NCI-H526 treated with DMSO at 0.1 percent for 48 hours (cell line): Measurements from ENCODE around the gene PGS1.

ENCODE experiments used
- DNase-seq: peaks from one replicate; lab custom pipeline; 2025; lab: John Stamatoyannopoulos, UW

The PGS1 gene

DNA sequence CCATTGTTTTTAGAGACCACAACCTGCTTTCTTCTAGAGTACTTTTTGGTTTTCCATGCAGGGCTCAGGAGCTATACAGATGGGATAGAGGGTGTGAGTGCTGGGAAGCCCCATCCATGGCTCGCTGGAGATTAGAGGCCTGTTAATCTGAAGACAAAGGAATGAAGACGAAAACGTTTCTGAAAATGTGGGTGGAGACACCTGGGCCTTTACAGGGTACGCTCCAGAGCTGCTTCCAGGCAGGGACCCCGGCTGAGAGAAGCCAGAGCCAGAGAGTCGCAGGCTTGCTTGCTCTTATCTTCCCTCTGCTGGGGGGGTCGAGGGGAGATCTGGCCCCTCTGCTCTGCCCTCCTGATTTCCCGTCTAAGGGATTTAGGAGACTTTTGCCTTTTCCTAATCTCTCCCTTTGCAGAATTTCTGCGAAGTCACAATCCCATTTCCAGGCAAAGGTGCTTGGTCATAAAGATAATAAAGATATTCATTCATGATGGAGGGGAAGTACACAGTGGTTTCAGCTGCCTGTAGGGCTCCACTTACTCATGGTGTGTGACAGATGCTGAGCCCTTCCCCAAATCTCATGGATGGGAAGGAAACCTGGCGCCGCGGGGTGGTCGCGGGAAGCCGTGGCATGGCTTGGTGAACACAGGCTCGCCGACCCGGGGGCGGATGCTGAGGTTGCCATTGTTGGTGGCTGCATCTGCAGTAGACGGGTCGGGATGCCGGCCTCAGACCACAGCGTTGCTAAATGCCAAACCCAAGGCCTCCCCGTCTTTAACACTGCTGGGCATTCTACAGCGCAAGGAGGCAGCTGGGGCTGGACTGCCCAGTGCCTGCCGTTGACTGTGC lies 13.8 kb upstream of the PGS1 start:
- DNase-seq: no peak

DNA sequence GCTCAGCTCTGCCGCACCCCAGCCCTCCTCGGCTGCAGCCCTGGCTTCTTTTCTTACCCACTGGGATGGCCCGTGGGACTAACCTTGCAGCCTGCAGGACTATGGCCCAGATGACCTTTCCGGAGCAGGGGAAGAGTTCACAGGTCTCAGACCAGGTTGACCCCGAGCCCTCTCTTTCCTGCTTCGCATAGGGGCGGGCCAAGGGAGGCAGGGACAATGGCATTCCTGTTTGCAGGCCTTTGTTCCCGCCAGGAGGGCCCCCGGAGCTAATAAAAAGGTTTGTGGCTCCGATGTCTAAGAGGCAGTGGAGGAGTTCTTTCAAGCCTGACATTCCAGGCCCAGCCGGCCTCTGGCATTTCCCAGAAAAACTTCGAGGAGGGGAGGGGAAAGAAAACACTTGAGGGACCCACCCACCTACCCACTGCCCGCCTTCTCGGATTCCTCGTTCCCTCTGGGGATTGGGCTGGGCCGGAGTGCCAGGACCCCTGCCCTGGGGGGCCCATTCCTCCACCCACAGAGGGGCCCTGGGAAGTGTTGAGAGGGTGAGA lies 12.8 kb upstream of the PGS1 start:
- no peak for DNase-seq

DNA sequence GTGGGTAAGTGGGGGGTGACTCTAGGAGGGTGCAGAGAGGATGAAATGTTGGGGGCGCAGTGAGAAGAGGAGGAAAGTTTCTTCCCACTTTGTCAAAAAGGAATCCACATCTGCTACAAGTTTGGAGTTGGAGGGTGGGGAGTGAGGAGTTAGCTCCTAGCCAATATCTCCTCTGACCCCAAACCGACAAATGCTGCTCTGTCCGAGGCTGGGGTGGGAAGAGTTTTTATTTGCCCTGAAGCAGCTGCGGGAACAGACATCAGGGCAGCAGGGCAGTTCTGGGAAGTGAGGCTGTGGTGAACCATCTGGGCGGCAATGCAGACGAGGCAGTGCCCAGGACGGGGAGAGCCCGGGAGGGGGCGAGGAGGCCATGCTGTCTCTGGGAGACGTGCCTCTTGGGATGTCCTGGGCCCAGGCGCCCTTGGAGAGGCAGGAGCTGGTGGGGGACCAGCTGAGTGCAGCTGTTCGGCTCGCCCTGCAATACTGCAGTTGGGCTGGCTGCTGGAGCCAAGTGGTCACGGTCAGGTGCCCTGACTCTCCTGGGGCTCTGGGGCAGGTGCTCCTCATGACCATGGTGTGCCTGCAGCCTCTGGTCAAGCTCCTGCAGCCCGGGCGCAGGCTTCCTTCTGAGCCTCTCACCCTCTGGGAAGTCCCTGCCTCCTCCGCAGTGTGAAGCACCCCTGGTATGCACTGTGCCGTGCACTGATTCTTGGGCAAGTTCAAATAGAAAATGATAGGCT lies 12.2 kb upstream of the PGS1 start:
- DNase-seq: no peak

DNA sequence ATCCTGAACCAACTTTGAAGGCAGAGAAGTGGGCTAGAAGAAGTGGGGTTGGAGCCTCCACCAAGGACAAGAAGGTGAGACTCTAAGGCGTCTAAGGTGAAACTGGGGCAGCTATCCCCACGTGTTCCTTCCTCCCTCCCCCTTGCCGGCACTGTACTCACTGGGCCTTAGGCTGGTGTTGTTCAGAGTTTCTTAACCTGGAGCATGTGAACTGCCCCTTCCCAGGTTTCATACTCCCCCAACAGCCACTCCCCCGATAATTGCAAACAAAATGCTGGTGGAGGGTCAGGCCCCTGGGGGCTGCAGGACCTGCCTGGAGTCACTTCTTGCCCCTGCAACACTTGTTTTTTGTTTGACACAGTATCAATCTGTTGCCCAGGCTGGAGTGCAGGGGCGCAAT lies 11.3 kb upstream of the PGS1 start:
- no peak for DNase-seq

DNA sequence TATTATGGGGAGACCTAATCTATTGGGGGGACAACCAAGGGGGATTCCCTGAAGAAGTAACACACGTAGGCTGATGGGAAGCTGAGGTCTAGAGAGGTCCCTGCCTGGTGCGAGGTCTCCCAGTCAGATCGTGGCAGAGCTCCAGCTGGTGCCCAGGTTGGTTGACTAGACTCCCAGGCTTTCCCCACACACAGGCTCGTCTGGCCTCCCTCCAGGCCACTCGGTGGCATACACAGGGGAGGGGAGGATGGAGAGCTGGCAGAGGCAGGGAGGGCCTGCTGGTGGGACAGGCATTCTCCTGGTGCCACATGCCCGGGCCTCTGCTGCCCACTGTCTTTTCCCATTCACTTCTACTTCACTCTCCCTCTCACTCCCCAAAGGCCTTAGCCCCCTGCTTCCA lies 10.1 kb upstream of the PGS1 start:
- no peak for DNase-seq

DNA sequence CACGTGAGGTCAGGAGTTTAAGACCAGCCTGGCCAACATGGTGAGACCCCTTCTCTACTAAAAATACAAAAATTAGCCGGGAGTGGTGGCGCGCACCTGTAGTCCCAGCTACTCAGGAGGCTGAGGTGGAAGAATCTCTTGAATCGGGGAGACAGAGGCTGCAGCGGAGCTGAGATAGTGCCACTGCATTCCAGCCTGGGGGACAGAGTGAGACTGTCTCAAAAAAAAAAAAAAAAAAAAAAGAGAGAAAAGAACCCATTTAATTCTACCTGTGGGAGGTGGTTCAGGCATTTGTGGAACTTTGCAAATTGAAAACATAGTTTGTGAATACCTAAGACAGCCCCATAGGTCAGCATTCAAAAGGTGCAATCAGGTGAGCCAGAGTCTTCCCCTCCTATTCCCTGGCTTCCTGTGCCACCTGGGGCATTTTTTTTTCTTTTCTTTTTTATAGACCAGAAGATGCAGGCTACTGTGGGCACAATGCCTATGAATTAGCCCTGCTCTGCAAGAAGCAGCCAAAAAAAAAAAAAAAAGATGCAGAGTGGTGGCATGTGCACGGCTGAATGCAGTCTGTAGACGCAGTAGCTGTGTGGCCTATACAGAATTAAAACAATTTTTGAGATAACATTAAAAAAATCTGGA lies 9.5 kb upstream of the PGS1 start:
- DNase-seq: no peak

DNA sequence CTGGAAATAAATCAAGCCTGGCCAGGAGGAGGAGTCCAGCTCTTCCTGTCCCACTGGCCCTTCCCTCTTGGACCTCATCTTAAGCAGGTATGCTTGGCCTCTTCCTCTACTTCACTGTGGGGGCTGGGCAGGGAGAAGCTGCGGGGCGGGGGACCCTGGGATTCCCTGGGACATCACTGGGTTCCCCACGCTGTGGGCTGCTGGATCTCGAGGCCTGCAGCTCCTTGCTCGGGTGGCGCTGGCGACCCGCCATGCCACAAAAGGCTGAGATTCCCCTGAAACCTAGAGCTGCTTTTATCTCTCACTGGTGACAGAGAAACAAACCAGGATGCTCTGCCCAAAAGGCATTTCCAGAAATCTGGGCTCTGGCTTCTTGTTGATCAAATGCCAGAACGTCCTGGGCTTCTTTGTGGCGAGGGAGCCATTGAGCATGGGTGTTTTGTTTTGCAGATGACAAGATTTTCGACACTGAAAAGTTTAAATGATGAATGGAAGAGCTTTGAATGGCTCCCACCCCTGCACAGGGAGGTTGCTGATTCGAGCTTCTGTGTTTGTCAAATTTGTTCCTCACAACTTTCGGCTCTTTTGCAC lies 8.6 kb upstream of the PGS1 start:
- no peak for DNase-seq

DNA sequence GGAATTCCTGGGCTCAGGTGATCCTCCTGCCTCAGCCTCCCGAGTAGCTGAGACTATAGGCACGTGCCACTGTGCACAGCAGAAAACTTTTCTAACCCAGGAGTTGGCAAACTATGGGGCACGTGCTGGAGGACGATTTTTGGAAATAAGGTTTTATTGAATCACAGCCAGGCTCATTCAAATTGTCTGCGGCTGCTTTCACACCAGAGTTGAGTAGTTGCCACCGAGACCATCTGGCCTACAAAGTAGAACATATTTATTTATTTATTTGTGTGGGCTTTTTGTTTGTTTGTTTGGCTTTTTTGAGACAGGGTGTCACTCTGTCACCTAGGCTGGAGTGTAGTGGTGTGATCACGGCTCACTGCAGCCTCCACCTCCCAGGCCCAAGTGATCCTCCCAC lies 7.4 kb upstream of the PGS1 start:
- DNase-seq: no peak

DNA sequence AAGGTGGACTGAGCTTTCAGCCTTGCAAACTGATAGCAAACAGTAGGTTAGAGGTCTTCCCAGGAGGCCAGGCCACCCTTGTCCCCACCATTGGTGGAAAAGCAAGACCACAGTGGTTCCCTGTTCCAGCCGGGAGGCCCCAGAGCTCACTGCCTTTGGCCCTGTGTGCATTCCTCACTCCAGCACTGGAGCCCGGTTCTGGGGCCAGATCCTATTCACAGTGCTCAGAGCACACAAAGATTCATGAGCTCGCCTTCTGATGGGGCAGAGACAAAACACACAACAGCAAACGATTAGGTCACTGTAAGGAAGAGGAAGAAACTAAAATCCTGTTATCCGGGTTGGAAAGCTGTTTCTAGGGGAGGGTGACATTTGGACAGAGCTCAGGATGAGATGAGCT lies 5.6 kb upstream of the PGS1 start:
- no peak for DNase-seq

DNA sequence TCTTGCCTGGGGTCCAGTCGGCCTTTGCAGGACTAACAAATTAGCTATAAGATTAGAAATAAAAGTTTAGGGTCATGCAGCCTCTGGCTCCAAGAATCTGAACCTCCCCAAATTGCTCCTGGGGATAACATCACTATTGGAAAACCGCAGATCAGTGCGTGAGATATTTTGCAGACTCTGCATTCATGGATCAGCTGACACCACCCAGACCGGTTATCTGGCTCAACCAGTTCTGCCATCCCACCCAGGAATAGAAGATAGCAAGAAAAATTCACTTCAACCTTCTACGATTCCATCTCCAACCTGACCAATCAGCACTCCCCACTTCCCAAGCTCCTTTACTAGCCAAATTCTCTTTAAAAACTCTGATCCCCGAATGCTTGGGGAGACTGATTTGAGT lies 4.3 kb upstream of the PGS1 start:
- no peak for DNase-seq

DNA sequence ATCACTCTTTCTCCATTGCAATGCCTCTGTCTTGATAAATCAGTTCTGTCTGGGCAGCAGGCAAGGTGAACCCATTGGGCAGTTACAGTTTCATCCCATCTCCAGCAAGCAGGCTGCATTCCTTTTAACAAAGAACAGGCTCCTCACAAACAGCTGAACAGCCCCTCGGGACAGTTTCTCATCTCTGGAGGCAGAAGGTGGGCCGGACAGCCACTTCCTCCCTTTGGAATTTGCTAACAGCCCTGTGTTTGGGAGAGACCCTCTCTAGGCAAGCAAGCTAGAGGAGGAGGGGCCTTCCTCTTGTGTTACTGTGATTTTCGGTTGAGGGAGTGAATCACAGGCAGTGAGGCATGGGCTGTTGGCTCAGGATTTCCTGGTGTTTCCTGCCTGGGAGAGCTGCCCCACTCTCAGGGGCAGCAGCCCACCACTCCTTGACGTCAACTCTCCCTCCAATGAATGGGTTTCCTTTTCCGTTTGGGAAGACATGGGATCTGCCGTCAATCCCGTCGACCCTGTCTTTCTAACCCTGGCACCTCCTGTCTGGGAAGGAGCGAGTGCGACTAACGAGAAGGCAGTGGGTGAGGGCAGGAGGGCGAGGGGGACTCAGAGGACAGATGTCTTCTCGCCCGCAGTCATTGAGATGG lies 3.7 kb upstream of the PGS1 start:
- no peak for DNase-seq

DNA sequence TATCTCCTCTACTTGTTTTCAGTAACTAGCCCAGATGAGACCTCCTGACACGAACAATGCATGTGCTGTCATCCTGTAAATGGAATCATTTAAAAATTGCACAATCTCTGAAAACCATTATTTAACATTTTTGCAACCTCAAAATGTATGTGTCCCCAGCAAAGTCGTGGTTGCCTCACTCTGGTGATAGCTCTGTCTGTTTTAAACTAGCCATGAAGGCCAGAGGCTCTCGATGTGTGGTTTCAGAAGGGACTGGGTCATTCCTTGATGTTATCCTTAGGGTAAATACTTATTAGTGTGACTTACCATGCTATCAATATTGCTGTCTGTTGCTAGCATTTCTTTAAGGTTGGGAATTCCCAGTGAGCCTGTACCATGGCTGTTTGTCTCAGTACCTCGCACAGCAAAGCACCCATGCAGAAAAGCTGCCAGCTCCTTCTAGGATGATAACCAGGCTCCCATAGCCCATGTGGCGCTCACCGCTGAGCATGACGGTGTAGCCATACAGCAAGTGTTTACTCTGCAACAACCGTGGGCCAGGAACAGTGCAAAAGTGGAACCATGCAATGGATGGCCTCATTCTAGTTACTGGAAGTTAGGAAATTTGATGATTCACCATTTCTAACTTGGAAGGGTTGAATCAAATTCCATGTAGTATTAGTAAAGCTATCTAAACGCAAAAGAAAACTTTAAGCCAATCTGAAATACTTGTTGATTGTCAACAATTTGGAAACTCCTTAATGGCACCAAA lies 2.9 kb upstream of the PGS1 start:
- DNase-seq: no peak

DNA sequence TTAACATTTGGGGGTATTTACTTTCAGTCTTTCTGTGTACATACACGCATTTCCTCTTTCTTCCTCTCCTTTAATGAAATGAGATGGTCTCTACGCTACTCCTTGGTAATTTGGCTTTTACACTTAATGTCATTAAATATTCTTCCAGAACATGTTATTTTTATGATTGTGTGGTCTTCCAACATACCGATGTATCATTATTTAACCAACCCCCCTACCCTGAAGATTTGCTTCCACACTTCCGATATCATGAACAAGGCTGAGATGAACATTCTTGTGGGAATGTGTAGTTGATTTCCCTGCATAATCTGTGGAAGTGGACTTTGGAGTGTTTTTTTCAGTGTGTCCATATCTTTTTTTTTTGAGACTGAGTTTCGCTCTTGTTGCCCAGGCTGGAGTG lies 2.3 kb upstream of the PGS1 start:
- no peak for DNase-seq

DNA sequence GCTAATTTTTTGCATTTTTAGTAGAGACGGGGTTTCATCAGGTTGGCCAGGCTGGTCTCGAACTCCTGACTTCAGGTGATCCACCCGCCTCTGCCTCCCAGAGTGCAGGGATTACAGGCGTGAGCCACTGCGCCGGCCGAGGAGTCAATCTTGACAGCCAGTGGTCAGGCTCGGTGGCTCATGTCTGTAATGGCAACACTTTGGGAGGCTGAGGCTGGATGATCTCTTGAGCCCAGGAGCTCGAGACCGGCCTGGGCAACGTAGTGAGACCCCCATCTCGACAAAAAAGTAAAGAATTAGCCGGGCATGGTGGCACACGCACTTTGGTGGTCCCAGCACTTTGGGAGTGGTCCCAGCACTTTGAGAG lies 608 bp upstream of the PGS1 start:
- DNase-seq: no peak

DNA sequence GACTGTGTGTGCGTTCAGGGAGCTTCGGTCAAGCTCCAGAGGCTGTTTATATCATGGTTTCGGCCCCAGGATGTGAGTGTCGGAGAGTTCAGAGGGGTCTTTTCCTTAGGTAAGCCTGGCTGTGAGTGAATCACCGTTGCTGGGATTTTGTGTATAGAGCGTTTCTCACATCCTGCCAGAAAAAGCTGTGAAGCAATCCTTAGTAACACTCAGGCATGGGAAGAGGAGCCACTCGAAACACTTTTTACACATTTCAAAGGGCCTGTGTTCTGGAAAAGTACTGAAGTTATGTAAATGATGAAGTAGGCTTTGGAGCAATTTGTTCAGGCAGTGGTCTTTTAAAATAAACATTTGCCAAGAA lies 662 bp downstream of the PGS1 start:
- no peak for DNase-seq

DNA sequence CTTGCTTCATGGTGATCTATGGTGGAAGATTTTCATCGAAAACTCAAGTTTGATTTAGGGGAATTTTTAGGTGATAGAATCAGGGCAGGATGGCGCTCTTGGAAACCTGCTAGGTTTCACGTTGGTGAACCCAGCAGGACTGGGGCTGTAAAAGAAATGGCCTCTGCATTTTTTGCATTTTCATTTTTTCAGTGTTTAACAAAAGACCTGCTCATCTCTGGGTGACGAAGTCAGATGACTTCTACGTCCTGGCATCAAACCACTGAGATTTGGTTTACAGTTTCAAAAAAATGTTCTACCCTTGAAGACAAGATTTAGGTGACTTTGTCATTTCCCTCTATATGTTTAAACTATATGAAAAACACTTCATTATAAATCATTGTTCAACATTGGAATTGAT lies 1.9 kb downstream of the PGS1 start:
- DNase-seq: no peak

DNA sequence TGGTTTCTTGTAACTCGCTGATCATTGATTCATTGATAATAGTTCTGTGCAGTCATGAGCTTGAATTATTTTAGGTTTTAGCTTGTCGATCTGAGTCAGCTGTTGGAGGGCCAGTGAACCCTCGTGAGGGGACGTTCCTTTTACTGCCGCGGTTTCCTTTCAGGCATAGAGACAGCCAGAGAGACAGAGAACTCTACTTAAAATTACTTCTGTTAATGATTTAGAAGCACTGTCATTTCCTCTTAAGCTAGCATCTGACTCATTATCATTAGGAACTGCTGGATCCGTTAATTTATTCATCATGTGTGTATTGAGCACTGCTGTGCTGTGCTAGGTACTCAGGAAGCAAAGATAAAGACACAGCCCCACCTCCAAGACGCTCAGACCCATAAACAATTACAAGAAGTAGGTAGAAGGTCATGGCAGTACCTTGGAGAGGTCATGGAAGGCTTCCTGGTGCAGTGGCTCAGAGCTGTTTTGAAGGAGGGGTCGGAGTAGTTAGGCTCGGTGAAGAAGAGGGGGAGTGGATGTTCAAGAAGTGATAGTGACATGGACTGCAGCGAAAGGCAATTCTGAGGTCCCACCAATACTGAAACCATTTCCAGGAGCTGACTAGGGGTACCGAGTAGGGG lies 3.3 kb downstream of the PGS1 start:
- DNase-seq: no peak

DNA sequence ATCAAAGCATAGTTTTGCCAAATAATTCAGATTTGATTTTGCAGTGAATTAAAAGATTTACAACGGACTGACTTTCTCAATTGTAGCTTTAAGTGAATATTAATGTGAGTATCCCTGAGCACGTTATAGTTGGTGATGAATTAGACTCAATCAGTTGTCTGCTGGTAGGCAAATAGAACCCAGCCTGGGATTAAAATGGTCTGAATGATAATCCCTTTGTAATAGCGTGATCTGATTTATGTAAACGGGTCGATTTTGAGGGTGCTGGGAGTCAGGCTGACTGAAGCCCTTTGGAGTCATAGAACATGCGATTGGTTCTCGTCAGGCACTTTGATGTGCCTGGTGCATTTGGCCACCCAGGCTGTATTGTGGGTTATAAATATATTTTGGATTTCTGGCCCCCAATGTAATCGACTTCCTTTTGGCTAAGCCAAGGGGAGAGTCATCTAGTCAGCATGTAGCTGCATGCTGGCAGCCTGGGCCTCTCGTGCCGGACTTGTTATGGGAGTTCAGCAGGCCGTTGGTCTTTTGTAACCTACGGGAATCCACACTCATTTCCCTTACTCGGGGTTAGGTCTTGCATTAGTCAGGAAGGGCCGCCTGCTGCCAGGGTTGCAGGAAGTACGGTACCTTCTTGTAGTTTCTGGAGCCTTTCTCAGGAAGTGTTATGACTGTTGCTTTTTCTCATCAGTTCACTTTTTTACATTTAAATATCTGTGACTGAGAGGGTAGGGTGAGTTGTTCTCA lies 5.4 kb downstream of the PGS1 start:
- no peak for DNase-seq

DNA sequence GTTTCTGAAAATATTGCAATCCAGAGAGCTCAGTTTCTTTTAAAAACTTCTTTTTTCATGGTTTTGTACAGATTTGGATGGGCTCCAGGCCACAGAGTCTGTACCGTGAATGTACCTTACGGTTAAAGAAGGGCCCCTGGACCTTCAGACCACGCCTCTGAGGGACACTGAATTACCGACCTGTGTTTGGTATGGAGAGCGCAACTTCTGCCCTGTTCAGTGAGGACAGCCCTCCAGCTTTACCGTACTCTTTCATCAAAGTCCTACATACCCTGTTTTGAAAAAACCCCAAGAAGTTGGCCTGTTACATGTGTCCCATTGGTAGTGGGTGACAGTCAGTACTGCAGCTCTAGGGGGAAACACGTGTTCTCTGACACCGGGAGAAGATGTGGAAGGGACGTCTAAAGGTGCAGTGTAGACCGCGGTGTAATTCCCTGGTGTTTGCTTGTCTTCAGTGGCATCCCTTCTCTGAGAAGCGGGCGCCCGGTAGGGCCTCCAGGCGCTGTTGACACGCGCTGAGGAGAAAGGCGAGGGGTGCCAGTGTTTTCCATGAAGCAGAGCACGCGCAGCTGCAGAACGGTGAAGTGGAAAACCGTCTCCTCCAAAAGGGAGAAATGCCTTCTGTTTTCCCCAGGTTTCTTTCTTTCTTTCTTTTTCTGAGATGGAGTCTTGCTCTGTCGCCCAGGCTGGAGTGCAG lies 6.2 kb downstream of the PGS1 start:
- DNase-seq: no peak
